Jurkat, Clone E6-1 (cell line): ENCODE measurements around the gene TSHZ1.

Experiments
- DNase-seq: peaks from one replicate; pipeline ENCODE4 v3.0.0-alpha.2; 2011; ENCODE audit warnings: low read depth, low spot score
- H3K4me3 ChIP-seq: 2 replicates; pipeline ENCODE4 v1.5.1; 2011; ENCODE audit warnings: mild to moderate bottlenecking, low read length, control low read depth, moderate library complexity

TSHZ1 gene

GRCh38 chr18:75216911-75217689, 6.5 kb downstream of the TSHZ1 start:
- no peak for DNase-seq

GRCh38 chr18:75218065-75218923, 7.7 kb downstream of the TSHZ1 start:
- DNase-seq, result no peak
- no peak overlapping the region for H3K4me3 ChIP-seq

More at GRCh38 chr18:75216911-75217689, 6.5 kb downstream of the TSHZ1 start:
- no peak overlapping the region for H3K4me3 ChIP-seq

- no peak overlapping the region for H3K4me3 ChIP-seq
- DNase-seq, result no peak
Measured at GRCh38 chr18:75219745-75220375, 9.3 kb downstream of the TSHZ1 start.

GRCh38 chr18:75220551-75221355, 10.2 kb downstream of the TSHZ1 start:
- no peak overlapping the region for H3K4me3 ChIP-seq
- no peak for DNase-seq

GRCh38 chr18:75221397-75221796, 10.8 kb downstream of the TSHZ1 start:
- no peak overlapping the region for H3K4me3 ChIP-seq
- no peak for DNase-seq

- DNase-seq, result no peak
- H3K4me3 ChIP-seq, result no peak overlapping the region
Measured at GRCh38 chr18:75221897-75222296, 11.3 kb downstream of the TSHZ1 start.

GRCh38 chr18:75222407-75222806, 11.8 kb downstream of the TSHZ1 start:
- H3K4me3 ChIP-seq, result no peak overlapping the region
- DNase-seq, result no peak

- no peak overlapping the region for H3K4me3 ChIP-seq
- no peak for DNase-seq
Measured at GRCh38 chr18:75223687-75224347, 13.2 kb downstream of the TSHZ1 start.

- no peak for DNase-seq
- H3K4me3 ChIP-seq, result no peak overlapping the region
Measured at GRCh38 chr18:75226286-75226955, 15.8 kb downstream of the TSHZ1 start.

GRCh38 chr18:75226956-75227316, 16.3 kb downstream of the TSHZ1 start:
- no peak overlapping the region for H3K4me3 ChIP-seq
- DNase-seq, result no peak

- H3K4me3 ChIP-seq, result no peak overlapping the region
- no peak for DNase-seq
Measured at GRCh38 chr18:75227535-75228296, 17.1 kb downstream of the TSHZ1 start.

GRCh38 chr18:75228967-75229366, 18.4 kb downstream of the TSHZ1 start:
- DNase-seq, result no peak
- no peak overlapping the region for H3K4me3 ChIP-seq

- no peak for DNase-seq
- no peak overlapping the region for H3K4me3 ChIP-seq
Measured at GRCh38 chr18:75229437-75229836, 18.8 kb downstream of the TSHZ1 start.

GRCh38 chr18:75230163-75231052, 19.8 kb downstream of the TSHZ1 start:
- DNase-seq, result no peak
- no peak overlapping the region for H3K4me3 ChIP-seq

- no peak for DNase-seq
- H3K4me3 ChIP-seq, result no peak overlapping the region
Measured at GRCh38 chr18:75231053-75231406, 20.4 kb downstream of the TSHZ1 start.

GRCh38 chr18:75234901-75235300, 24.3 kb downstream of the TSHZ1 start:
- no peak overlapping the region for H3K4me3 ChIP-seq

GRCh38 chr18:75235896-75236295, 25.3 kb downstream of the TSHZ1 start:
- no peak overlapping the region for H3K4me3 ChIP-seq
- no peak for DNase-seq

More at GRCh38 chr18:75234901-75235300, 24.3 kb downstream of the TSHZ1 start:
- no peak for DNase-seq
